Endometrium (tissue), 2 donors: ENCODE measurements around the gene SP100.
A peak's percentile ranks its signal among the peaks of the same experiment; 100 is the strongest.

Experiments
- FAIRE-seq: peaks from 2 replicates; lab custom pipeline; 2012; peaks lifted over from hg19 to GRCh38; lab: Jason Lieb, UNC
- donor health status: control.
- donor health status: control.

The SP100 gene

GRCh38 chr2:230419181-230419580, 3.2 kb downstream of the SP100 start:
- FAIRE-seq = no peak

- FAIRE-seq = no peak
Observed at GRCh38 chr2:230422149-230422548, 6.1 kb downstream of the SP100 start.

DNA sequence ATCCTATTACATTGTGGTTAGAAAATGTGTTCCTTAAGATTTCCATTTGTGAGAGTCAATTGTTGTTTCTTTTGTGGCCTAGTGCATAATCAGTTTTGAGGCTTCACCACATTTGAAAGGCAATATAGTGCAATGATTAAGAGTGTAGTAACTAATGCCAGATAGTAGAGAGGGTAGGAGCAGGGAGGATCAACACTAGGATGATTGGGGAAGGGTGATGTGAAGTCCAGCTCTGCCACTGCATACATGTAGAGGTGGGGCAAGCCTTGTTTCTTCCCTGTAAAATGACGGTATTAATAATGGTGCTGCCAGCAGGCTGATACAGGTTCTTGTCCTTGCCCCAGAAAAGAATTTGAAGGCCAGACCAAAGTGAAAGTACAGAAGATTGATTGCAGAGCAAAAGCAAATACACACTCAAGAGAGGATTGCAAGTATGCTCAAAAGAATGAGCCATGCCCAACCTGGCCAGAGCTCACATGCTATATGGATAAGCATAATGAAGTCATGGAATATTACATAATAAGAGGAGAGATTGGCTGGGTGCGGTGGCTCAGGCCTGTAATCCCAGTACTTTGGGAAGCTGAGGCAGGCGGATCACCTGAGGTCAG, 8.0 kb downstream of the SP100 start:
- FAIRE-seq = no peak

DNA sequence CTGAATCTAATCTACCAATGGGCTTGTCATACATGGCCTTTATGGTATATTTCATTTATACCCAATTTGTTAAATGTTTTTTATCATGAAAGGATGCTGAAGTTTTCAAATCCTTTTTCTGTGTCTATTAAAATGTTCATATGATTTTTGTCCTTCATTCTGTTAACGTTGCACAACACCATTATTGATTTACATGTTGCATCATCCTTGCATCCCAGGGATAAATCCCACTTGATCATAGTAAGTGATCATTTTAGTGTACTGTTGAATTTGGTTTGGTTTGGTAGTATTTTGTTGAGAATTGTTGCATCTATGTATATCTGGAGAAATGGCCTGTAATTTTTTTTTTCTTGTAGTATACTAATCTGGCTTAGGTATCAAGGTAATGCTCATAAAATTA, 9.4 kb downstream of the SP100 start:
- no peak for FAIRE-seq

DNA sequence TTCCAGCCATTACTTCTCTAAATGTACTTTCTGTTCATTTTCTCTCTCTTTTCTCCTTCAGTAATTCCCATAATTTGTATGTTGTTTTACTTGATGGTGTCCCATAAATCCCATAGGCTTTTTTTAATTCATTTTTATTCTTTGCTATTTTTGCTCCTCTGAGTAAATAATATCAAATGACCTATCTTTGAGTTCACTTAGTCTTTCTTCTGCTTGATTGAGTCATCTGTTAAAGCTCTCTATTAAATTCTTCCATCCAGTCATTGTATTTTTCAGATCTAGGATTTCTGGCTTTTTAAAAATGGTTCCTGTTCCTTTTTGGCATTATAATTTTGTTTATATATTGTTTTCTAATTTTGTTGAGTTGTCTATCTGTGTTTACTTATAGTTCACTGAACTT, 13.5 kb downstream of the SP100 start:
- FAIRE-seq = no peak

GRCh38 chr2:230430957-230431910, 15.2 kb downstream of the SP100 start:
- FAIRE-seq = no peak

DNA sequence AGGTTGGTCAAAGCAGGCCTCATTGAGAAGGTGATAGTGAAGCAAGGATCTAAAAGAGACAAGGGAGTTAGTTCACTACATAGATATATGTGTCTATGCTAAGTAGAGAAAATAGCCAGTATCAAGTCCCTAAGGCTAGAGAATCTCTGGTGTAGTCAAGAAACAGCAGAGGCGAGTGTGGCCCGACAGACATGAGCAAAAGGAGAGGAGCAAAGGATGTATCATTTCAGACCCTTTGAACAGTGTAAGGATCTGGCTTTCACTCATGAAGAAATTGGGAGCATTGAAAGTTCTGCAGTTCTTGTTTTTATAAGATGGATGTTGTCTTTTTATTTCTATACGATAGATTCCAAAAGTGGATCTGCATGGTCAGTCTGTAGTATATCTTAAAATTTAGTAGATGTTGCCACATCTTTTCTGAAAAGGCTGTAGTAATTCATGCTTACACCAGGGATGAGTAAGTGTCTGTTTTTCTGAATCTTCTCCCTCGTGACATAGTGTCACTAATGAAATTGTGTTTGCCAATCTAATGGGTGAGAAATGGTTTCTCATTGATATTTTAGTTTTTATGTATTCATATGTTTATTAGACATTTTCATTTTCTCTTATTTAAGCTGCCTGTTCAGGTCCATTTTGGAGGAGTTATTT, 18.8 kb downstream of the SP100 start:
- no peak for FAIRE-seq

- no peak for FAIRE-seq
Observed at GRCh38 chr2:230435431-230435830, 19.4 kb downstream of the SP100 start.

GRCh38 chr2:230439121-230439520, 23.1 kb downstream of the SP100 start:
- FAIRE-seq = peak; percentile 15

DNA sequence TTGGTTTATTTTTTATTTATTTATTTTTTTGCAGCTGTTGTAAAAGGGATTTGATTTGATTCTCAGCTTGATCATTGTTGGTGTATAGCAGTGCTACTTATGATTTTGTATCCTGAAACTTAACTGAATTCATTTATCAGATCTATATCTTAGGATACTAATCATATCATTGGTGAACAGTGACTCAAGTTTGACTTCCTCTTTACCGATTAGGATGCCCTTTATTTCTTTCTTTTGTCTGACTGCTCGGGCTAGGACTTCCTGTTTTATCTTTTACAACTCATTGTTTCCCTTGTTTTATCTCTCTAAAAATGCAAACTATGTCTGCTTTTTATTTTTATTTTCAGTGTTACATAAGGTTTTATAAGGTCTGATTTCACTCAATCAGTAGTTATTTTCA, 23.6 kb downstream of the SP100 start:
- peak; percentile 8 for FAIRE-seq

DNA sequence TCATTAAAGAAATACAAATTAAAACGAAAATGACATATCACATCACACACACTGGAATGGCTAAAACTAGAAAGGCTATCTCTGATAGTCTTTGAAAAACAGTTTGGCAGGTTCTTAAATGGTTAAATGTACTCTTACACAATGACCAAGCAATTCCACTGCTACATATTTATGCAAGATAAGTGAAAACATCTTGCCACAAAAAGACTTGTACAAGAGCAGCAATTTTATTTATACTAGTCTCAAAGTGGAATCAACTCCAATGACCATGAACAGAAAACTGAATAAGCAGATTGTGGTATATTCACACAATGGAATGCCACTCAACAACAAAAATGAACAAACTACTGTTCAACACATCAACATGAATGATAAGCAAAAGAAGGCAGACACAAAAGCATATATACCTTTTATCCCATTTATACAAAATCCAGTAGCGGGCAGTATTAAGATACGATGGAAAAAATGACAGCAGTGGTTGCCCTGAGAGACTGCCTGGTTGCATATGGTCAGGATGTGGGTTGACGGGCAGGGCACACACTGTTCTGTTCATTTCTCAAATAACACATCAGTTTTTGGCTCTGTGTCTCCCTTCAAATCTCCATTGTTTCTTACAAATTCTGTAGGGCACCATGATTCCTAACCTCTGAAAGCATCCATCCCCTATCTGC, 25.4 kb downstream of the SP100 start:
- FAIRE-seq = peak; percentile 41

GRCh38 chr2:230443541-230443940, 27.5 kb downstream of the SP100 start:
- no peak for FAIRE-seq

DNA sequence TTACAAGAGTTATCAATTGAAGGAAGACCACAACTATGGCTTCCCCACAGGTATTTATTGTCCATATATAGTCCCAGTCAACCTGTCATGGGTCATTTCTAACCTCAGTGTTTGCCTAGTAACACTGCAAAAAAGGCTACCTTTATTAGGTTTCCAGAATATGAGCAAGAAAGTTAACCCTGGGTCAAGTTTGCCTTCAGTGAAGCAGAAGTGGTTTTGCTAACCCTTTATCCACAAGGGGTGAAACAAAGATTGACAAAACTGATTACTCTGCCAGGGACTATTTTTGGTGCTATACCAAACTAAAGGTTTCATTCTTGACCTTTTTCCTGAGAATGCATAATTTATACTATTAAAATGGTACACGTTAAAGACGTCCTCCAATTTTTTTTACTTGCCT, 28.8 kb downstream of the SP100 start:
- no peak for FAIRE-seq

DNA sequence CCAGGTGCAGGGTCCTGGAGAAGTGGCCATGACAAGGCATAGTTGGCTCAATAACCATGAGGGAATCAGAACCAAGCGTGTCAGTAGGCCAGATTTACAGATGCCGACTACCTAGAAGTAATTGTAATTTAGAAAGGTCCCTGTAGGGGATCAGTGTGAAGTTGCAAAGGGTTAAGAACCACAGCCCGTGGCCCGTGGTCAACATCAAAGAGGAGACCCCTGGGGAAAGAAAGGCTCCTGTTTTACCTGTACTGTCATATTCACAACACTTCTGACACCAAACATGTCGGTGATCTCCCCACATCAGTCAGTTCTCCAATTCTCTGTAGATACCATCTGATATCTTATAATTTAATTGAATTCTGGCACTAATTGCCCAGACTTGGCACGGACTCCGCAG, 31.0 kb downstream of the SP100 start:
- FAIRE-seq = no peak

DNA sequence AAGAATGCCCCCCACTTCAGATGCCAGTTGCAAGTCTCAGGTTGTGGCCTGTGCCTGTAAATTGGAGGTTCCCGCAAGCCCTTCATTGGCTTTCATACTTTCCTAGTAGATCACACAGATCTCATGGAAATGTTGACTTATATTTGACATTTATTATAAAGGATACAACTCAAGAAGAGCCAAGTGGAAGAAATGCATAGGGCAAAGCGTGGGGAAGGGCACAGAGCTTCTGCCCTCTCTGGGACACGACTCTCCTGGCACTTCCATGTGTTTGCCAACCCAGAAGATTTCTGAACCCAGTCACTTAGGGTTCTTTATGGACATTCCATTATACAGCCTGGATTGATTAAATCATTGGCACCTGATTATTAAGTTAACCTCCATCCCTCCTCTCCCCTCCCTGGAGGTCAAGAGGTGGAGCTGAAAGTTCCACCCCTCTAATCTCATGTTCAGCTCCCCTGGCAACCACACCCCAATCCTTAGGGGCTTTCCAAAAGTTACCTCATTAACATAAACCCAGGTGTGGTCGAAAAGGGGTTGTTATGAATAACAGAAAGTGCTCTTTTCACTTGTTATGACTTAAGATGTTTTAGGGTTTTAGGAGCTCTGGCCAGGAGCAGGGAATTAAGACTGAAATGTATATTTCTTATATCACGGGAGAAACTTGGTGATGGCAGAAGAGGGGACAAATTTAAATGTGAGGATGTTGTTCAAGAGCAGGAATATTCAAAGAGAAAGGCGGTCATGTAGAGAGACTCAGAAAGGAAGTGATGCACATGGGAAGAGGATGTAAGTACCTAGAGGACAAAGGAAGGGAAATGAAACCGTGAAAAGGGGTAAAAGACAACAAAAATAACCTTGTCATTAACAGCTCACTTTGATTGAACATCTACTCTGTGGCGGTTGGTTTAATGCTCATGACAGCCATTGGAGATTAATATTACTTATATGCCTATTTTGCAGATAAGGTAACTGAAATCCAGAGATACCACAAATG, 31.8 kb downstream of the SP100 start:
- FAIRE-seq = no peak

- no peak for FAIRE-seq
Observed at GRCh38 chr2:230449901-230450467, 34.0 kb downstream of the SP100 start.

GRCh38 chr2:230453006-230453405, 37.0 kb downstream of the SP100 start:
- no peak for FAIRE-seq

DNA sequence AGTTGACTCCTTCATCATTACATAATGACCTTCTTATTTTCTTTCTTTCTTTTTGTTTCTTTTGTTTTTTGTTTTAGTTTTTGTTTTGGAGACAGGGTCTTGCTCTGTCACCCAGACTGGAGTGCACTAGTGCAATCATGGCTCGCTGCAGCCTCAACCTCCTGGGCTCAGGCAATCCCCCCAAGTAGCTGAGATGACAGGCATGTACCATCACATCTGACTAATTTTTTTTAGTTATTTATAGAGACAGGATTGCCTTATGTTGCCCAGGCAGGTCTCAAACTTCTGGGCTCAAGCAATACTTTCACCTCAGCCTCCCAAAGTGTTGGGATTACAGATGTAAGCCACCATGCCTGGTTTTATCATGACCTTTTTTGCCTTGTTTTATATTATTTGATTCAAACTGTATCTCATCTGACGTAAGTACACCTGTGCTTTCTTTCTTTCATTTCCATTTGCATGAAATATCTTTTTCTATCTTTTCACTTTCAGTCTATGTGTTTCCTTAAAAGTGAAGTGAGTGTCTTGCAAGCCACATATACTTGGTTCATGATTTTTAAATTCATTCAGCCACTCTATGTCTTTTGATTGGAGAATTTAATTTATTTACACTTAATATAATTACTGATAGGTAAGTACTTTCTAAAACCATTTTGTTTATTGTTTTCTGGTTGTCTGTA, 39.1 kb downstream of the SP100 start:
- no peak for FAIRE-seq

GRCh38 chr2:230457073-230457768, 41.2 kb downstream of the SP100 start:
- FAIRE-seq = no peak

DNA sequence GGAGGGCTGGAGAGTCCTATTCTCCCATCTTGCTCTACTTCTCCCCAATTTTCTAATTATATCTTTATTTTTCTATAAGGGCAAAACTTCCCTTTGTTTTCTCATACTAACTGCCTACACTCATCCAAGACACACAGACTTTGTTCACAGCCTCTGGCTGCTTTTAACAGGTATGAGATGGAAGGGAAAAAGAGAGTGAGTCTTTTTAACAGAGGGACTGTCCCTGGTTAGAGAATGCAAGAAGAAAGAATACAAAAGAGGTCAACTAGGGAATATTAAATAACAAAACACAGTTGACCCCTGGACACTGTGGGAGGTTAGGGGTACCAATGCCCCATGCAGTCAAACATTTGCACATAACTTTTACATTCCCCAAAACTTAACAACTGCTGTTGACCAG, 41.8 kb downstream of the SP100 start:
- FAIRE-seq = no peak
